ENCODE measurements around the gene DDX46. TPM values are rescaled to one million over a fixed set of nuclear protein-coding genes. Genes with fewer than 3 reads are reported as not detected.

Gene DDX46
- total and polyA plus RNA-seq, 2 experiments from 2014 or later: 15.3 to 31.0 TPM

GRCh38 chr5:134878403-134878802 is 119.8 kb downstream of the DDX46 start:
- H3K4me1 ChIP-seq (ENCODE audit: insufficient read depth): peaks cover 14% of the 10 kb centered on the region
- no peak overlapping the region for H3K27ac ChIP-seq
- no peaks in the 10 kb centered on the region for H3K9me2 ChIP-seq (replicated peaks; ENCODE audit: insufficient read depth)
- no peak overlapping the region for H3K4me3 ChIP-seq
- TF ChIP-seq EZH2phosphoT487 (IDR thresholded peaks at IDR 0.05; ENCODE audit: low read depth, severe bottlenecking, unreplicated experiment) (no peak), EZH2 (IDR thresholded peaks at IDR 0.05; ENCODE audit: borderline replicate concordance) (no peak), CTCF (IDR thresholded peaks at IDR 0.05; ENCODE audit: poor library complexity) (no peak)
- no peak for DNase-seq (ENCODE audit: low spot score)
- H3K27me3 ChIP-seq: no peaks in the 10 kb centered on the region
- no peaks in the 10 kb centered on the region for H3K9me3 ChIP-seq (ENCODE audit: low read depth)
- H3K79me2 ChIP-seq: peaks cover 60% of the 10 kb centered on the region
- no peak overlapping the region for H2AFZ ChIP-seq
- WGBS (ENCODE audit: low lambda C conversion rate, missing lambda C conversion rate): 95% methylated on average over 3 of the region's 3 CpGs
- no peaks in the 10 kb centered on the region for H3K36me3 ChIP-seq (replicated peaks; ENCODE audit: insufficient read depth, low read depth)
- H4K20me1 ChIP-seq (ENCODE audit: insufficient read depth, poor library complexity, severe bottlenecking): no peaks in the 10 kb centered on the region
- no peak overlapping the region for H3K4me2 ChIP-seq

- TF ChIP-seq EZH2phosphoT487 (IDR thresholded peaks at IDR 0.05; ENCODE audit: low read depth, severe bottlenecking, unreplicated experiment) (no peak), EZH2 (IDR thresholded peaks at IDR 0.05; ENCODE audit: borderline replicate concordance) (no peak), CTCF (IDR thresholded peaks at IDR 0.05; ENCODE audit: poor library complexity) (no peak)
- Histone ChIP-seq H2AFZ (no peak overlapping the region), H3K79me2 (peaks cover 67% of the 10 kb centered on the region), H3K9me3 (ENCODE audit: low read depth) (no peaks in the 10 kb centered on the region), H3K27me3 (no peaks in the 10 kb centered on the region), H3K36me3 (replicated peaks; ENCODE audit: insufficient read depth, low read depth) (no peaks in the 10 kb centered on the region), H3K4me2 (no peak overlapping the region), H3K4me3 (no peak overlapping the region), H3K9me2 (replicated peaks; ENCODE audit: insufficient read depth) (no peaks in the 10 kb centered on the region), H4K20me1 (ENCODE audit: insufficient read depth, poor library complexity, severe bottlenecking) (no peaks in the 10 kb centered on the region), H3K4me1 (ENCODE audit: insufficient read depth) (peaks cover 10% of the 10 kb centered on the region), H3K27ac (no peak overlapping the region)
- no peak for DNase-seq (ENCODE audit: low spot score)
- WGBS (ENCODE audit: low lambda C conversion rate, missing lambda C conversion rate): 93% methylated on average over 3 of the region's 3 CpGs
Observed at GRCh38 chr5:134879456-134879855, 120.9 kb downstream of the DDX46 start.

Small RNA genes lying within 50 kb of the gene (small RNA-seq; reads per million reads assigned to genes)
- gene RNU6-757P: not detected

Other genes starting within 250 kb of the DDX46 start
- 35.4 and 36.1 TPM in 2 replicates for gene JADE2, start 233.1 kb upstream of the DDX46 start, total RNA-seq
- 14.9 and 15.2 TPM in 2 replicates for gene JADE2, start 233.1 kb upstream of the DDX46 start, polyA plus RNA-seq
- gene SAR1B, start 126.0 kb upstream of the DDX46 start, total RNA-seq: 119 and 125 TPM in 2 replicates
- 73.2 and 80.5 TPM in 2 replicates for gene SAR1B, start 126.0 kb upstream of the DDX46 start, polyA plus RNA-seq
- 59.9 and 69.4 TPM in 2 replicates for gene SEC24A, start 110.0 kb upstream of the DDX46 start, total RNA-seq
- gene SEC24A, start 110.0 kb upstream of the DDX46 start, polyA plus RNA-seq: 17.2 and 18.9 TPM in 2 replicates
- 33.5 and 33.8 TPM in 2 replicates for gene CAMLG, start 20.2 kb upstream of the DDX46 start, total RNA-seq
- gene CAMLG, start 20.2 kb upstream of the DDX46 start, polyA plus RNA-seq: 27.3 and 37.1 TPM in 2 replicates
- 67.0 and 70.4 TPM in 2 replicates for gene C5orf24, start 87.2 kb downstream of the DDX46 start, total RNA-seq
- 27.3 and 29.2 TPM in 2 replicates for gene C5orf24, start 87.2 kb downstream of the DDX46 start, polyA plus RNA-seq
- gene TXNDC15, start 115.6 kb downstream of the DDX46 start, total RNA-seq: 76.0 and 95.4 TPM in 2 replicates
- 56.7 and 58.0 TPM in 2 replicates for gene TXNDC15, start 115.6 kb downstream of the DDX46 start, polyA plus RNA-seq
- 5.2 and 7.6 TPM in 2 replicates for gene PCBD2, start 146.4 kb downstream of the DDX46 start, total RNA-seq
- gene PCBD2, start 146.4 kb downstream of the DDX46 start, polyA plus RNA-seq: 14.0 and 15.3 TPM in 2 replicates
- gene CATSPER3, start 209.1 kb downstream of the DDX46 start, total RNA-seq: not detected in 2 replicates
- gene CATSPER3, start 209.1 kb downstream of the DDX46 start, polyA plus RNA-seq: 0.59 and 1.2 TPM in 2 replicates